Endothelial cell of umbilical vein (primary cell): ENCODE measurements around the gene RIT2. TPM values are rescaled to one million over a fixed set of nuclear protein-coding genes. Genes with fewer than 3 reads are reported as not detected.

Experiments
- BruUV-seq: library from RNA; stranded (reverse); fragments of 400-500 nt; replicated peaks from 2 replicates; lab custom pipeline; 2021; lab: Mats Ljungman, UMichigan
- CTCF ChIA-PET: fragments of 300-600, 350-600 bp; sonication (Branson Sonifier 250); formaldehyde crosslinking; loops from one replicate; lab custom pipeline; 2021; ENCODE audit warnings: antibody characterized with exemption, inconsistent platforms; lab: Charles Lee
- POLR2A ChIA-PET: fragments of 300-600, 350-600 bp; sonication (Branson Sonifier 250); formaldehyde crosslinking; loops from one replicate; lab custom pipeline; 2021; ENCODE audit warnings: antibody characterized with exemption, inconsistent platforms; lab: Charles Lee
- DNase-seq: peaks from one replicate; pipeline ENCODE4 v3.0.0-alpha.2; 2011; ENCODE audit warnings: low read depth, low spot score
- FAIRE-seq: peaks from 2 replicates; lab custom pipeline; 2011; peaks lifted over from hg19 to GRCh38; lab: Jason Lieb, UNC
- H2AFZ ChIP-seq: 2 replicates; pipeline ENCODE4 v1.6.0; 2012; ENCODE audit warnings: low read depth, low read length, control low read depth, inconsistent platforms
- H3K27ac ChIP-seq: 2 replicates; pipeline ENCODE4 v1.5.1; 2011; ENCODE audit warnings: low read depth, mild to moderate bottlenecking, control low read depth, low read length, moderate library complexity; ENCODE audit not compliant: insufficient read depth
- H3K27me3 ChIP-seq, 2 experiments: 2 replicates each; pipeline versions ENCODE4 v1.6.0 to v1.6.1; 2011; ENCODE audit warnings: low read length in 2 of 2, mixed read lengths in 1 of 2; ENCODE audit not compliant: control insufficient read depth in 2 of 2, insufficient read depth in 2 of 2
- H3K36me3 ChIP-seq, 2 experiments: 2 replicates in 1 of 2; 3 replicates in 1 of 2; pipeline ENCODE4 v1.5.1; 2011; ENCODE audit warnings: low read length in 2 of 2, mild to moderate bottlenecking in 1 of 2, moderate library complexity in 1 of 2; ENCODE audit not compliant: control insufficient read depth in 2 of 2, insufficient read depth in 2 of 2; ENCODE audit errors: extremely low read depth in 1 of 2
- H3K4me1 ChIP-seq: 3 replicates; pipeline ENCODE4 v1.5.1; 2011; ENCODE audit warnings: mild to moderate bottlenecking, low read length; ENCODE audit not compliant: control insufficient read depth, insufficient read depth; ENCODE audit errors: extremely low read depth
- H3K4me2 ChIP-seq: 2 replicates; pipeline ENCODE4 v1.6.1; 2011; ENCODE audit warnings: low read length, control low read depth, mixed read lengths; ENCODE audit not compliant: insufficient read depth
- H3K4me3 ChIP-seq, 3 experiments: fragments of 200-600 bp in 1 of 3; sonication (generic), shearing (Covaris generic) in 1 of 3; replicated peaks in 1 of 3; 2 replicates each; pipeline ENCODE4 v1.5.1; 2011 to 2016; ENCODE audit warnings: control low read depth in 3 of 3, low read length in 3 of 3, mild to moderate bottlenecking in 2 of 3, inconsistent platforms in 1 of 3, low read depth in 1 of 3, moderate library complexity in 1 of 3; ENCODE audit not compliant: insufficient read depth in 1 of 3
- H3K79me2 ChIP-seq: 2 replicates; pipeline ENCODE4 v1.6.0; 2012; ENCODE audit warnings: low read length, inconsistent platforms; ENCODE audit not compliant: control insufficient read depth, insufficient read depth
- H3K9ac ChIP-seq: replicated peaks from 2 replicates; pipeline ENCODE3; 2011; ENCODE audit warnings: low read length, control low read depth; ENCODE audit not compliant: insufficient read depth; ENCODE audit errors: extremely low read depth
- H3K9me1 ChIP-seq: replicated peaks from 3 replicates; pipeline ENCODE4 v1.6.0; 2011; ENCODE audit warnings: mild to moderate bottlenecking, low read length; ENCODE audit not compliant: control insufficient read depth, insufficient read depth; ENCODE audit errors: extremely low read depth
- H3K9me3 ChIP-seq: replicated peaks from 2 replicates; pipeline ENCODE4 v1.5.1; 2012; ENCODE audit warnings: low read length, inconsistent platforms; ENCODE audit not compliant: control insufficient read depth, insufficient read depth
- H4K20me1 ChIP-seq: replicated peaks from 2 replicates; pipeline ENCODE3; 2011; ENCODE audit warnings: mild to moderate bottlenecking, low read length; ENCODE audit not compliant: control insufficient read depth, insufficient read depth; ENCODE audit errors: extremely low read depth
- CTCF ChIP-seq, 2 donors: IDR thresholded peaks; 1 replicate in 1 of 2; 2 replicates in 1 of 2; pipeline ENCODE4 v1.5.1; 2011; ENCODE audit warnings: low read length in 2 of 2, mild to moderate bottlenecking in 2 of 2, moderate library complexity in 2 of 2, control low read depth in 1 of 2, inconsistent platforms in 1 of 2, low read depth in 1 of 2; ENCODE audit not compliant: insufficient read depth in 1 of 2; ENCODE audit errors: extremely low read depth in 1 of 2
- EZH2 ChIP-seq: IDR thresholded peaks from 2 replicates; pipeline ENCODE4 v1.6.1; 2012; ENCODE audit warnings: borderline replicate concordance, low read depth, mild to moderate bottlenecking, moderate library complexity, low read length, inconsistent platforms; ENCODE audit not compliant: severe bottlenecking
- FOS ChIP-seq: IDR thresholded peaks from 2 replicates; pipeline ENCODE4 v1.6.1; 2011; ENCODE audit warnings: mild to moderate bottlenecking, low read length, moderate library complexity, borderline replicate concordance; ENCODE audit not compliant: insufficient read depth
- GATA2 ChIP-seq: IDR thresholded peaks from 2 replicates; pipeline ENCODE4 v1.7.0; 2011; ENCODE audit warnings: low read depth, mild to moderate bottlenecking, moderate library complexity, mixed read lengths, low read length; ENCODE audit not compliant: insufficient read length, insufficient read depth
- JUN ChIP-seq: IDR thresholded peaks from 2 replicates; pipeline ENCODE4 v1.6.1; 2011; ENCODE audit warnings: borderline replicate concordance, low read depth; ENCODE audit not compliant: insufficient read length, insufficient read depth
- MAX ChIP-seq: IDR thresholded peaks from 2 replicates; pipeline ENCODE4 v1.6.1; 2011; ENCODE audit not compliant: insufficient read depth, insufficient read length
- MYC ChIP-seq: IDR thresholded peaks from one replicate; pipeline ENCODE4 v1.6.1; 2011; ENCODE audit warnings: mild to moderate bottlenecking, low read depth, low read length
- POLR2A ChIP-seq: IDR thresholded peaks from 2 replicates; pipeline ENCODE4 v1.6.1; 2012; ENCODE audit warnings: low read depth, mild to moderate bottlenecking, control low read depth, low read length
- POLR2AphosphoS5 ChIP-seq: IDR thresholded peaks from 2 replicates; pipeline ENCODE4 v1.6.1; 2012; ENCODE audit warnings: low read depth, mild to moderate bottlenecking, control low read depth, low read length, moderate library complexity; ENCODE audit not compliant: insufficient read depth
- dilution Hi-C: fragments of 300-500 bp; cut with MboI; formaldehyde crosslinking; loops from one replicate; pipeline ENCODE4 v1.15.0; 2019; ENCODE audit warnings: low sequenced_read_pairs; ENCODE audit not compliant: extremely low pct_ligation_motif_present
- intact Hi-C: fragments of 100-400 bp; cut with micrococcal nuclease; formaldehyde crosslinking; loops from one replicate; pipeline ENCODE4 v1.10.0; 2022
- polyA plus RNA-seq, 4 experiments: library from polyadenylated mRNA; depleted of rRNA in 3 of 4; stranded (reverse) in 3 of 4; unstranded in 1 of 4; fragments of >200 nt; gene quantifications; 2 replicates each; pipeline versions ENCODE4 v1.2.1 to v1.2.3, GENCODE V29; 2011 to 2012; ENCODE audit warnings: missing spikeins in 1 of 4
- total RNA-seq: library from RNA; stranded (reverse); gene quantifications from 2 replicates; pipeline ENCODE4 v1.2.3, GENCODE V29; 2021

Gene RIT2
- total and polyA plus RNA-seq, 2 donors (not counting 3 experiments of a cell fraction or from before 2014, with no cell fraction given) = not detected

GRCh38 chr18:43077510-43078308 is 37.8 kb downstream of the RIT2 start:
- no peak overlapping the region for H3K4me2 ChIP-seq
- ChIA-PET CTCF (no interaction called here), POLR2A (no interaction called here)
- H3K36me3 ChIP-seq = no peaks in the 10 kb centered on the region
- no peaks in the 10 kb centered on the region for H3K79me2 ChIP-seq
- dilution Hi-C loops (no loop called here), intact Hi-C loops (no loop called here)
- no peaks in the 10 kb centered on the region for H3K9me3 ChIP-seq
- H2AFZ ChIP-seq = no peak overlapping the region
- H4K20me1 ChIP-seq = no peaks in the 10 kb centered on the region
- H3K9ac ChIP-seq = no peak overlapping the region
- no peaks in the 10 kb centered on the region for H3K4me1 ChIP-seq
- no peak for FAIRE-seq
- no peak overlapping the region for H3K4me3 ChIP-seq
- no TSS peak for BruUV-seq
- no peaks in the 10 kb centered on the region for H3K27me3 ChIP-seq
- no peaks in the 10 kb centered on the region for H3K9me1 ChIP-seq
- TF ChIP-seq CTCF (IDR thresholded peaks at IDR 0.05; ENCODE audit: extremely low read depth in 1 of 2, insufficient read depth in 1 of 2, low read depth in 1 of 2, low read length in 2 of 2) = no peak
- no peak for TF ChIP-seq MYC
- TF ChIP-seq MAX = no peak
- TF ChIP-seq EZH2 = no peak
- no peak for TF ChIP-seq FOS
- TF ChIP-seq JUN = no peak
- TF ChIP-seq POLR2AphosphoS5 = no peak
- no peak for TF ChIP-seq POLR2A
- no peak for TF ChIP-seq GATA2
- DNase-seq = no peak
- no peak overlapping the region for H3K27ac ChIP-seq
